Liver (tissue), 9 donors: Measurements from ENCODE around the gene NEMF. TPM values are rescaled to one million over a fixed set of nuclear protein-coding genes. Genes with fewer than 3 reads are reported as not detected.
"Not testable (repeated sequence)": the region's sequence is repeated elsewhere in the genome, so short reads cannot be mapped to it uniquely, and the experiment has no call there.

Experiments used
- DNase-seq: peaks from one replicate; pipeline ENCODE4 v3.0.0-alpha.2; 2017; ENCODE audit warnings: low spot score
- H3K27ac ChIP-seq, 2 donors: one replicate each; pipeline ENCODE4 v1.7.0; 2013; ENCODE audit warnings: inconsistent platforms in 2 of 2, low read length in 2 of 2, control low read depth in 1 of 2, low read depth in 1 of 2, mild to moderate bottlenecking in 1 of 2
- H3K27me3 ChIP-seq, 4 donors: one replicate each; pipeline versions ENCODE4 v1.6.1 to v1.7.0; 2013; ENCODE audit warnings: low read length in 3 of 4, inconsistent platforms in 1 of 4, mild to moderate bottlenecking in 1 of 4, moderate library complexity in 1 of 4; ENCODE audit not compliant: control insufficient read depth in 4 of 4, insufficient read depth in 4 of 4
- H3K36me3 ChIP-seq, 4 donors: one replicate each; pipeline versions ENCODE4 v1.6.1 to v1.7.0; 2013; ENCODE audit warnings: low read length in 3 of 4, mild to moderate bottlenecking in 3 of 4, low read depth in 1 of 4, moderate library complexity in 1 of 4; ENCODE audit not compliant: control insufficient read depth in 4 of 4, insufficient read depth in 3 of 4
- H3K4me1 ChIP-seq, 4 donors: one replicate each; pipeline versions ENCODE4 v1.6.1 to v1.7.0; 2013; ENCODE audit warnings: low read length in 3 of 4, mild to moderate bottlenecking in 3 of 4, moderate library complexity in 1 of 4; ENCODE audit not compliant: control insufficient read depth in 4 of 4, insufficient read depth in 4 of 4
- H3K4me3 ChIP-seq, 3 donors: one replicate each; pipeline versions ENCODE4 v1.6.1 to v1.7.0; 2013; ENCODE audit warnings: low read length in 3 of 3, control low read depth in 1 of 3, low read depth in 1 of 3, mild to moderate bottlenecking in 1 of 3
- H3K9ac ChIP-seq, 2 donors: one replicate each; pipeline ENCODE4 v1.7.0; 2013; ENCODE audit warnings: low read length in 2 of 2, mild to moderate bottlenecking in 2 of 2, moderate library complexity in 2 of 2, control low read depth in 1 of 2, low read depth in 1 of 2
- H3K9me3 ChIP-seq, 4 donors: one replicate each; pipeline versions ENCODE4 v1.6.1 to v1.7.0; 2013; ENCODE audit warnings: low read length in 3 of 4; ENCODE audit not compliant: control insufficient read depth in 4 of 4
- FOXA1 ChIP-seq: IDR thresholded peaks from 2 replicates; pipeline ENCODE4 v1.6.1; 2016; ENCODE audit warnings: antibody characterized with exemption
- HNF4A ChIP-seq, 2 donors: conservative IDR thresholded peaks; 2 replicates each; pipeline ENCODE4 v1.6.1; 2016; ENCODE audit warnings: antibody characterized with exemption in 2 of 2, mild to moderate bottlenecking in 2 of 2
- HNF4G ChIP-seq: IDR thresholded peaks from 2 replicates; pipeline ENCODE4 v1.6.1; 2016; ENCODE audit warnings: antibody characterized with exemption
- TAF1 ChIP-seq: conservative IDR thresholded peaks from 2 replicates; pipeline ENCODE4 v1.6.1; 2016; ENCODE audit warnings: antibody characterized with exemption, mild to moderate bottlenecking
- WGBS: extraction: QIAGEN DNeasy Blood & Tissue Kit; methylation state at CpG from one replicate; pipeline ENCODE4 v1.1.7; 2013; 5-methylcytosine and 5-hydroxymethylcytosine counted together
- polyA plus RNA-seq, 2 donors: library from polyadenylated mRNA; stranded (reverse) in 1 of 2; unstranded in 1 of 2; fragments of 200-250 nt in 1 of 2; fragments of >200 nt in 1 of 2; fragmentation: Nextera tagmentation in 1 of 2; extraction: Ambion mirVana in 1 of 2; gene quantifications; one replicate each; pipeline versions ENCODE4 v1.2.1 to v1.2.3, GENCODE V29; 2013 to 2015
- total RNA-seq, 2 donors: library from RNA; depleted of rRNA; stranded (reverse); fragments of >200 nt; gene quantifications; one replicate each; pipeline ENCODE4 v1.2.3, GENCODE V29; 2014
- TF ChIP-seq, protein P1 (sequence below): IDR thresholded peaks from 2 replicates; pipeline ENCODE4 v1.6.1; 2016; ENCODE audit warnings: antibody characterized with exemption
- TF ChIP-seq, protein P2 (sequence below): IDR thresholded peaks from 2 replicates; pipeline ENCODE4 v1.6.1; 2016; ENCODE audit warnings: antibody characterized with exemption, mild to moderate bottlenecking
- TF ChIP-seq, protein P3 (sequence below): fragments of 150-350 bp; IDR thresholded peaks from 2 replicates; pipeline ENCODE4 v1.5.1; 2017; ENCODE audit warnings: improper control_type of control experiment, low read depth, low read length; ENCODE audit not compliant: missing input control
- donor health status: healthy.
- donor health status: healthy.
- donor health status: healthy.
- donor health status: healthy.
- donor health status: healthy.

The NEMF gene
- total and polyA plus RNA-seq, 4 donors, result 7.9 to 37.2 (median 31.1) TPM

GRCh38 chr14:49786315-49786714 is 66.3 kb downstream of the NEMF start (continued):
- TF ChIP-seq HNF4A (conservative IDR thresholded peaks at IDR 0.05) (no peak), HNF4G (no peak)
- TF ChIP-seq, protein P1, sequence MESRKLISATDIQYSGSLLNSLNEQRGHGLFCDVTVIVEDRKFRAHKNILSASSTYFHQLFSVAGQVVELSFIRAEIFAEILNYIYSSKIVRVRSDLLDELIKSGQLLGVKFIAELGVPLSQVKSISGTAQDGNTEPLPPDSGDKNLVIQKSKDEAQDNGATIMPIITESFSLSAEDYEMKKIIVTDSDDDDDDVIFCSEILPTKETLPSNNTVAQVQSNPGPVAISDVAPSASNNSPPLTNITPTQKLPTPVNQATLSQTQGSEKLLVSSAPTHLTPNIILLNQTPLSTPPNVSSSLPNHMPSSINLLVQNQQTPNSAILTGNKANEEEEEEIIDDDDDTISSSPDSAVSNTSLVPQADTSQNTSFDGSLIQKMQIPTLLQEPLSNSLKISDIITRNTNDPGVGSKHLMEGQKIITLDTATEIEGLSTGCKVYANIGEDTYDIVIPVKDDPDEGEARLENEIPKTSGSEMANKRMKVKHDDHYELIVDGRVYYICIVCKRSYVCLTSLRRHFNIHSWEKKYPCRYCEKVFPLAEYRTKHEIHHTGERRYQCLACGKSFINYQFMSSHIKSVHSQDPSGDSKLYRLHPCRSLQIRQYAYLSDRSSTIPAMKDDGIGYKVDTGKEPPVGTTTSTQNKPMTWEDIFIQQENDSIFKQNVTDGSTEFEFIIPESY, result no peak
- TF ChIP-seq, protein P2, sequence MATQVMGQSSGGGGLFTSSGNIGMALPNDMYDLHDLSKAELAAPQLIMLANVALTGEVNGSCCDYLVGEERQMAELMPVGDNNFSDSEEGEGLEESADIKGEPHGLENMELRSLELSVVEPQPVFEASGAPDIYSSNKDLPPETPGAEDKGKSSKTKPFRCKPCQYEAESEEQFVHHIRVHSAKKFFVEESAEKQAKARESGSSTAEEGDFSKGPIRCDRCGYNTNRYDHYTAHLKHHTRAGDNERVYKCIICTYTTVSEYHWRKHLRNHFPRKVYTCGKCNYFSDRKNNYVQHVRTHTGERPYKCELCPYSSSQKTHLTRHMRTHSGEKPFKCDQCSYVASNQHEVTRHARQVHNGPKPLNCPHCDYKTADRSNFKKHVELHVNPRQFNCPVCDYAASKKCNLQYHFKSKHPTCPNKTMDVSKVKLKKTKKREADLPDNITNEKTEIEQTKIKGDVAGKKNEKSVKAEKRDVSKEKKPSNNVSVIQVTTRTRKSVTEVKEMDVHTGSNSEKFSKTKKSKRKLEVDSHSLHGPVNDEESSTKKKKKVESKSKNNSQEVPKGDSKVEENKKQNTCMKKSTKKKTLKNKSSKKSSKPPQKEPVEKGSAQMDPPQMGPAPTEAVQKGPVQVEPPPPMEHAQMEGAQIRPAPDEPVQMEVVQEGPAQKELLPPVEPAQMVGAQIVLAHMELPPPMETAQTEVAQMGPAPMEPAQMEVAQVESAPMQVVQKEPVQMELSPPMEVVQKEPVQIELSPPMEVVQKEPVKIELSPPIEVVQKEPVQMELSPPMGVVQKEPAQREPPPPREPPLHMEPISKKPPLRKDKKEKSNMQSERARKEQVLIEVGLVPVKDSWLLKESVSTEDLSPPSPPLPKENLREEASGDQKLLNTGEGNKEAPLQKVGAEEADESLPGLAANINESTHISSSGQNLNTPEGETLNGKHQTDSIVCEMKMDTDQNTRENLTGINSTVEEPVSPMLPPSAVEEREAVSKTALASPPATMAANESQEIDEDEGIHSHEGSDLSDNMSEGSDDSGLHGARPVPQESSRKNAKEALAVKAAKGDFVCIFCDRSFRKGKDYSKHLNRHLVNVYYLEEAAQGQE, result no peak

DNA sequence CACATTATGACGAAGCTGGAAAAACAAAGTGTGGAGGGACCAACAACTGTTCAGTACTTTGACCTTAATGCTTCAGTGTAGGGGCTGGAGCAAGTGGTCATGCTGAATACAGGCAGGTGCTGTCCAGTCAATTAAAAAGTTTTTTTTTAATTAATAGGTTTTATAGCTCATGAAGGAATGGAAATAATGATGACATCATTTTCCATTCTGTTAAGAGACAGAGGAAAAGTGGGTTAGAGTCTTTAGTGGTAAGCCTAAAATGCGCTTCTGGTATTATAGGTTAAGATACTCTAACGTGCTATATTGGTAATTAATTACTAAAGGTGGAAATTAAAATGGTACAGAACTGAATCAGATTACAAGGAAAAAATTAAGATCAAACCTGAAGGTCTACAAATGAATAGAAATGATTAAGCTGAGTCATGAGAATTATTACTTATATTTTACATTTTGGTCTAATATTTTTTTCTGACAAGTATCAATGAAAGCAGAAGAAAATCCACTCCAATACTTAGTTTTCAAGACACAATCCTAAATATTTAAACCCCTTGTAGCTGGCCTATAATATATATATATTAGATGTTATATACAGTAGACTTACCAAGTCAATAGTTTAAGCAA is 69.1 kb downstream of the NEMF start:
- no peaks in the 10 kb centered on the region for H3K4me1 ChIP-seq
- H3K4me3 ChIP-seq, result no peak overlapping the region
- no peaks in the 10 kb centered on the region for H3K9me3 ChIP-seq
- H3K27ac ChIP-seq, result no peak overlapping the region
- TF ChIP-seq, protein P3, sequence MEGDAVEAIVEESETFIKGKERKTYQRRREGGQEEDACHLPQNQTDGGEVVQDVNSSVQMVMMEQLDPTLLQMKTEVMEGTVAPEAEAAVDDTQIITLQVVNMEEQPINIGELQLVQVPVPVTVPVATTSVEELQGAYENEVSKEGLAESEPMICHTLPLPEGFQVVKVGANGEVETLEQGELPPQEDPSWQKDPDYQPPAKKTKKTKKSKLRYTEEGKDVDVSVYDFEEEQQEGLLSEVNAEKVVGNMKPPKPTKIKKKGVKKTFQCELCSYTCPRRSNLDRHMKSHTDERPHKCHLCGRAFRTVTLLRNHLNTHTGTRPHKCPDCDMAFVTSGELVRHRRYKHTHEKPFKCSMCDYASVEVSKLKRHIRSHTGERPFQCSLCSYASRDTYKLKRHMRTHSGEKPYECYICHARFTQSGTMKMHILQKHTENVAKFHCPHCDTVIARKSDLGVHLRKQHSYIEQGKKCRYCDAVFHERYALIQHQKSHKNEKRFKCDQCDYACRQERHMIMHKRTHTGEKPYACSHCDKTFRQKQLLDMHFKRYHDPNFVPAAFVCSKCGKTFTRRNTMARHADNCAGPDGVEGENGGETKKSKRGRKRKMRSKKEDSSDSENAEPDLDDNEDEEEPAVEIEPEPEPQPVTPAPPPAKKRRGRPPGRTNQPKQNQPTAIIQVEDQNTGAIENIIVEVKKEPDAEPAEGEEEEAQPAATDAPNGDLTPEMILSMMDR, result no peak
- TF ChIP-seq TAF1 (no peak), HNF4G (no peak), FOXA1 (no peak)
- 93% methylated on average over 3 of the region's 3 CpGs for WGBS
- H3K36me3 ChIP-seq, result peaks cover 7 to 89% (median 81%) of the 10 kb centered on the region in 4 donors
- no peaks in the 10 kb centered on the region for H3K27me3 ChIP-seq
- DNase-seq, result no peak
- H3K9ac ChIP-seq, result no peak overlapping the region

GRCh38 chr14:49781040-49781439 is 71.5 kb downstream of the NEMF start:
- H3K36me3 ChIP-seq, result peaks cover 3 to 81% (median 77%) of the 10 kb centered on the region in 4 donors
- not testable (repeated sequence) for DNase-seq, H3K27me3 ChIP-seq, H3K27ac ChIP-seq, H3K9me3 ChIP-seq, H3K9ac ChIP-seq, H3K4me3 ChIP-seq, H3K4me1 ChIP-seq
- WGBS, result 96% methylated on average over 7 of the region's 7 CpGs
